SH-SY5Y (cell line): ENCODE measurements around the gene COLQ.

Experiments used
- GATA2 ChIP-seq: IDR thresholded peaks from 2 replicates; pipeline ENCODE4 v1.6.1; 2011; ENCODE audit warnings: mild to moderate bottlenecking, low read depth, low read length
- GATA3 ChIP-seq: IDR thresholded peaks from 2 replicates; pipeline ENCODE4 v1.6.1; 2011; ENCODE audit warnings: low read depth, mild to moderate bottlenecking, low read length, moderate library complexity

DNA sequence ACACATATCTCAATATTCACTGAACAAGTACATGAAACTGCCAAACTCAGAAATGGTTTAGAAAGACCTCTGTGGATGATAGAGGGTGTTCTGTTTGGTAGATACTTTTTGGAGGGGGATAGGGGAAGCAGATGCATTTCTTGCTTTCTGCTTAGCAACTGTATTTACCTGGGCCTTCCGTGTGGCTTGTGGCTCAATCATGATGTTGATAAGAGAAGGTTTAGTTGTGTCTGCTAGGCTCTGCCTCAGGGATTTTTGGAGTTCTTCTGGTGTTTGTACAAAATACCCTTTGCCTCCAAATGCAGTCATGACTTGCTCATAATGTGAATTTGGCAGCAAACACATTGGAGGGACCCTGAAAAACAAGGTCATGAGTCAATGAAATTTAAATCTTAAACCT is 41.7 kb upstream of the COLQ start:
- TF ChIP-seq GATA2 (no peak), GATA3 (no peak)
